IMR-90 (cell line): Measurements from ENCODE around the gene SYNE3. TPM values are rescaled to one million over a fixed set of nuclear protein-coding genes. Genes with fewer than 3 reads are reported as not detected.

Source experiments
- ATAC-seq: fragments of 200-7000 bp; cut with Tn5 transposase; 2 replicates; pipeline ENCODE4 v1.9.1; 2020; ENCODE audit warnings: low read depth, mild to moderate bottlenecking, moderate library complexity
- BruUV-seq: library from RNA; stranded (reverse); fragments of 400-500 nt; replicated peaks from 2 replicates; lab custom pipeline; 2021; lab: Mats Ljungman, UMichigan
- CTCF ChIA-PET: fragments of 300-600 bp; formaldehyde crosslinking; extraction: SDS; loops from one replicate; lab custom pipeline; 2021; ENCODE audit warnings: antibody characterized with exemption; lab: Yijun Ruan, JAX
- POLR2A ChIA-PET: fragments of 300-600 bp; sonication (Branson Sonifier 250); formaldehyde crosslinking; loops from one replicate; lab custom pipeline; 2022; ENCODE audit warnings: antibody characterized with exemption; ENCODE audit not compliant: unreplicated experiment; lab: Charles Lee
- DNase-seq: peaks from one replicate; pipeline ENCODE4 v3.0.0; 2013
- H2AFZ ChIP-seq: replicated peaks from 2 replicates; pipeline ENCODE3; 2013; ENCODE audit warnings: low read length, mild to moderate bottlenecking; ENCODE audit not compliant: poor library complexity
- H2AK5ac ChIP-seq: 2 replicates; pipeline ENCODE4 v1.6.1; 2013; ENCODE audit warnings: low read depth, low read length, inconsistent platforms
- H2AK9ac ChIP-seq: replicated peaks from 2 replicates; pipeline ENCODE3; 2013; ENCODE audit warnings: mild to moderate bottlenecking, low read depth, low read length, moderate library complexity; ENCODE audit not compliant: poor library complexity
- H2BK120ac ChIP-seq: 2 replicates; pipeline ENCODE4 v1.6.1; 2013; ENCODE audit warnings: low read depth, low read length, inconsistent platforms
- H2BK15ac ChIP-seq: 3 replicates; pipeline ENCODE4 v1.6.1; 2013; ENCODE audit warnings: low read depth, low read length, inconsistent platforms
- H2BK20ac ChIP-seq: 2 replicates; pipeline ENCODE4 v1.6.1; 2013; ENCODE audit warnings: low read depth, mild to moderate bottlenecking, inconsistent platforms, low read length, moderate library complexity
- H2BK5ac ChIP-seq: 2 replicates; pipeline ENCODE4 v1.6.1; 2013; ENCODE audit warnings: mild to moderate bottlenecking, low read depth, low read length, inconsistent platforms; ENCODE audit not compliant: poor library complexity, severe bottlenecking
- H3K14ac ChIP-seq: replicated peaks from 2 replicates; pipeline ENCODE4 v1.6.1; 2013; ENCODE audit warnings: low read depth, low read length, inconsistent platforms
- H3K18ac ChIP-seq: 2 replicates; pipeline ENCODE4 v1.6.1; 2013; ENCODE audit warnings: low read depth, low read length, control low read depth
- H3K23ac ChIP-seq: 2 replicates; pipeline ENCODE4 v1.6.1; 2013; ENCODE audit warnings: low read depth, low read length, inconsistent platforms
- H3K27ac ChIP-seq: 2 replicates; pipeline ENCODE4 v1.5.1; 2013; ENCODE audit warnings: mild to moderate bottlenecking, control low read depth, low read length; ENCODE audit not compliant: insufficient read depth
- H3K27me3 ChIP-seq: 2 replicates; pipeline ENCODE4 v1.6.1; 2013; ENCODE audit warnings: low read length; ENCODE audit not compliant: control insufficient read depth, insufficient read depth
- H3K36me3 ChIP-seq: 2 replicates; pipeline ENCODE4 v1.6.1; 2013; ENCODE audit warnings: low read length, mixed read lengths; ENCODE audit not compliant: control insufficient read depth, insufficient read depth
- H3K4ac ChIP-seq: 2 replicates; pipeline ENCODE4 v1.6.1; 2013; ENCODE audit warnings: low read depth, low read length, inconsistent platforms
- H3K4me1 ChIP-seq: 2 replicates; pipeline ENCODE4 v1.6.1; 2013; ENCODE audit warnings: low read length, mixed read lengths; ENCODE audit not compliant: control insufficient read depth, insufficient read depth
- H3K4me2 ChIP-seq: 2 replicates; pipeline ENCODE4 v1.6.1; 2013; ENCODE audit warnings: low read depth, mild to moderate bottlenecking, control low read depth, low read length, moderate library complexity
- H3K4me3 ChIP-seq: 2 replicates; pipeline ENCODE4 v1.5.1; 2013; ENCODE audit warnings: low read depth, mild to moderate bottlenecking, control low read depth, low read length, moderate library complexity; ENCODE audit not compliant: insufficient read depth
- H3K56ac ChIP-seq: 2 replicates; pipeline ENCODE4 v1.6.1; 2013; ENCODE audit warnings: low read length, inconsistent platforms; ENCODE audit not compliant: insufficient read depth; ENCODE audit errors: extremely low read depth
- H3K79me1 ChIP-seq, 2 experiments: 2 replicates each; pipeline ENCODE4 v1.6.1; 2013; ENCODE audit warnings: low read length in 2 of 2, inconsistent platforms in 1 of 2, low read depth in 1 of 2
- H3K9ac ChIP-seq: 2 replicates; pipeline ENCODE4 v1.6.1; 2013; ENCODE audit warnings: low read depth, low read length, control low read depth
- H3K9me1 ChIP-seq: 2 replicates; pipeline ENCODE4 v1.6.1; 2013; ENCODE audit warnings: low read length, inconsistent platforms; ENCODE audit not compliant: insufficient read depth
- H3K9me3 ChIP-seq: 2 replicates; pipeline ENCODE4 v1.6.1; 2013; ENCODE audit warnings: low read length; ENCODE audit not compliant: control insufficient read depth, insufficient read depth
- H4K20me1 ChIP-seq: 2 replicates; pipeline ENCODE4 v1.6.1; 2013; ENCODE audit warnings: low read length, inconsistent platforms; ENCODE audit not compliant: insufficient read depth
- H4K5ac ChIP-seq: 2 replicates; pipeline ENCODE4 v1.6.1; 2013; ENCODE audit warnings: mild to moderate bottlenecking, low read depth, low read length, control low read depth
- H4K8ac ChIP-seq, 2 experiments: 2 replicates each; pipeline ENCODE4 v1.6.1; 2013; ENCODE audit warnings: low read depth in 2 of 2, low read length in 2 of 2, control low read depth in 1 of 2, inconsistent platforms in 1 of 2
- H4K91ac ChIP-seq: 2 replicates; pipeline ENCODE4 v1.6.1; 2013; ENCODE audit warnings: low read depth, low read length, inconsistent platforms; ENCODE audit not compliant: insufficient read depth
- MAZ ChIP-seq: IDR thresholded peaks from 2 replicates; pipeline ENCODE4 v1.6.1; 2012; ENCODE audit warnings: low read depth, mild to moderate bottlenecking, low read length, improper control_type of control experiment, moderate library complexity, borderline replicate concordance
- MXI1 ChIP-seq: IDR thresholded peaks from 2 replicates; pipeline ENCODE4 v1.6.1; 2012; ENCODE audit warnings: low read depth, mild to moderate bottlenecking, low read length, moderate library complexity, borderline replicate concordance
- SMC3 ChIP-seq: fragments of 150-350 bp; IDR thresholded peaks from 2 replicates; pipeline ENCODE4 v1.6.1; 2016; ENCODE audit warnings: low read depth, mild to moderate bottlenecking, antibody characterized with exemption, low read length, moderate library complexity
- WGBS, 2 experiments: methylation state at CpG; one replicate each; pipeline versions ENCODE4 v1.1.5 to v1.1.7; 2013; ENCODE audit warnings: missing lambda C conversion rate in 2 of 2; ENCODE audit not compliant: insufficient read length in 1 of 2; ENCODE audit errors: extremely low coverage in 2 of 2; 5-methylcytosine and 5-hydroxymethylcytosine counted together
- dilution Hi-C: fragments of 300-500 bp; cut with HindIII; formaldehyde crosslinking; loops from one replicate; pipeline ENCODE4 v1.14.3; 2018; ENCODE audit warnings: low sequenced_read_pairs; ENCODE audit not compliant: unreplicated experiment
- in situ Hi-C: fragments of 300-500 bp; cut with MboI; formaldehyde crosslinking; loops from 3 replicates; pipeline ENCODE4 v1.14.3; 2019; ENCODE audit warnings: low sequenced_read_pairs, inconsistent platforms, mixed read lengths
- intact Hi-C: fragments of 100-400 bp; cut with micrococcal nuclease; formaldehyde crosslinking; loops from 2 replicates; pipeline ENCODE4 v1.10.0; 2022
- polyA plus RNA-seq, 3 experiments: library from polyadenylated mRNA; depleted of rRNA; stranded (reverse); fragments of >200 nt; gene quantifications; 2 replicates each; pipeline ENCODE4 v1.2.3, GENCODE V29; 2012; ENCODE audit warnings: low replicate concordance in 1 of 3
- total RNA-seq: library from RNA; depleted of rRNA; stranded (reverse); fragments of >200 nt; gene quantifications from 2 replicates; pipeline ENCODE4 v1.2.3, GENCODE V29; 2012
- TF ChIP-seq, protein P1 (sequence below): fragments of 150-350 bp; IDR thresholded peaks from 2 replicates; pipeline ENCODE4 v1.6.1; 2017; ENCODE audit warnings: mild to moderate bottlenecking, antibody characterized with exemption, low read length, low read depth

The SYNE3 gene
- total and polyA plus RNA-seq, 2 of the 4 experiments (the other 2 are of a cell fraction), result 2.9 to 5.0 TPM

DNA sequence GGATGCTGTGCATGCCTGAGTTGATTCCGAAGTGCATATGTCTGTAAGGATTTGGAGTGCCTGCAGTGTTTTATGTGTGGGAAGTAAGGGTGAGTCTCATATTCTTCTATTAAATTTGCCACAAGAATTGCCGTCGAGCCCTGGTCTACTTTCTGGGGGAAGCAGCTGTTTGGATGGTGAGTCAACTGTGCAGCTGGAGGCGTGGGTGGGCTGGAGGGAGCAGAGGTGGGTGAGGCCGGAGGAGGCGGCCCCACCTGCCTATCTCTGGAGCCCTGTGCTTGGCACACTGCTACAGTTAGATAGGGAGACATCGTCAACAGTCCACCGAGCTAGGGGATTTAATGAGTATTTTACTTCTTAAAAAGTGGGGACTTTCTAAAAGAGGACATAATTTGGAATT, 28.1 kb upstream of the SYNE3 start:
- no peak overlapping the region for H3K9ac ChIP-seq
- no peak overlapping the region for H4K8ac ChIP-seq
- TF ChIP-seq MXI1, result no peak
- TF ChIP-seq MAZ, result no peak
- TF ChIP-seq, protein P1, sequence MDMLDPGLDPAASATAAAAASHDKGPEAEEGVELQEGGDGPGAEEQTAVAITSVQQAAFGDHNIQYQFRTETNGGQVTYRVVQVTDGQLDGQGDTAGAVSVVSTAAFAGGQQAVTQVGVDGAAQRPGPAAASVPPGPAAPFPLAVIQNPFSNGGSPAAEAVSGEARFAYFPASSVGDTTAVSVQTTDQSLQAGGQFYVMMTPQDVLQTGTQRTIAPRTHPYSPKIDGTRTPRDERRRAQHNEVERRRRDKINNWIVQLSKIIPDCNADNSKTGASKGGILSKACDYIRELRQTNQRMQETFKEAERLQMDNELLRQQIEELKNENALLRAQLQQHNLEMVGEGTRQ, result no peak
- TF ChIP-seq SMC3, result no peak
- CTCF ChIA-PET, result interaction anchor here (1.6 kb wide), 1 partner anchor 10 kb away, joined by 6 read pairs; the partner anchor contains the start of gene GLRX5
- dilution Hi-C loops, result no loop called here
- no peak overlapping the region for H3K23ac ChIP-seq
- POLR2A ChIA-PET, result no interaction called here
- H2BK20ac ChIP-seq, result no peak overlapping the region
- DNase-seq (no peak), ATAC-seq (no peak)
- peaks cover 4% of the 10 kb centered on the region; the same call in 1 of the 2 replicates for H3K36me3 ChIP-seq
- peaks cover 18% of the 10 kb centered on the region for H3K9me1 ChIP-seq
- no peak overlapping the region for H4K91ac ChIP-seq
- H4K20me1 ChIP-seq, result peaks cover 13% of the 10 kb centered on the region; the same call in 1 of the 2 replicates
- no peak overlapping the region for H2BK15ac ChIP-seq
- intact Hi-C loops, result no loop called here
- H3K4ac ChIP-seq, result no peak overlapping the region
- H2AK9ac ChIP-seq, result no peak overlapping the region
- no peak overlapping the region for H2BK120ac ChIP-seq
- H3K14ac ChIP-seq, result no peak overlapping the region
- in situ Hi-C loops, result loop anchor here (10.0 to 25.0 kb wide), 2 partner anchors 550 to 718 kb away; partner anchors contain the start of gene BDKRB1
- no peak overlapping the region for H3K27ac ChIP-seq
- peaks cover 2% of the 10 kb centered on the region for H3K9me3 ChIP-seq
- no peaks in the 10 kb centered on the region for H3K27me3 ChIP-seq
- peaks cover 37 to 57% of the 10 kb centered on the region in 2 experiments for H3K79me1 ChIP-seq
- no peak overlapping the region for H2BK5ac ChIP-seq
- no TSS peak for BruUV-seq
- no peak overlapping the region for H2AFZ ChIP-seq
- H3K56ac ChIP-seq, result no peak overlapping the region
- H3K18ac ChIP-seq, result no peak overlapping the region
- H4K5ac ChIP-seq, result no peak overlapping the region
- no CpG with 5 or more reads among the region's 8 CpGs for WGBS, 2 experiments
- H2AK5ac ChIP-seq, result no peak overlapping the region
- peaks cover 13% of the 10 kb centered on the region for H3K4me1 ChIP-seq
- no peak overlapping the region for H3K4me2 ChIP-seq
- H3K4me3 ChIP-seq, result no peak overlapping the region
